HG03097 (cell line): ENCODE results near the gene ANXA10.

ENCODE experiments used
- ATAC-seq: cut with Tn5 transposase; IDR thresholded peaks from one replicate; pipeline ENCODE4 v1.9.1; 2021; ENCODE audit not compliant: unreplicated experiment, low FRiP score

Gene ANXA10

DNA sequence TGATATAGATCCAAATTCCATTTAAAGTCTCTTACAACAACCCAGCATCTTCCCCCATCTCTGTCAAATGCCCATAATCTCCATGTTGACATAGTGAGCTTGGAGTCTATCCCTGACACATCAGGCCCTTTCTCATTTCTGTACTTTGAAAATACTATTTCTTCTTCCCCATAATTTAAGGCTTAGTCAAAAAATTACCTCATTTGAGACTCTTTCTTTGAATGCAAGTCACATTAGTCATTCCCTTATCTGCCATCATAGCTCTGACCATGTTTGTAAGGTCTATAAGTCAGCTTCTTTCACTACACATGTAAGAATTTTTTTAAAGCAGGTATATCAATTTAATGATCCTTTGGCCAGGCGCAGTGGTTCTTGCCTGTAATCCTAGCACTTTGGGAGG lies 126.3 kb downstream of the ANXA10 start:
- no peak for ATAC-seq

DNA sequence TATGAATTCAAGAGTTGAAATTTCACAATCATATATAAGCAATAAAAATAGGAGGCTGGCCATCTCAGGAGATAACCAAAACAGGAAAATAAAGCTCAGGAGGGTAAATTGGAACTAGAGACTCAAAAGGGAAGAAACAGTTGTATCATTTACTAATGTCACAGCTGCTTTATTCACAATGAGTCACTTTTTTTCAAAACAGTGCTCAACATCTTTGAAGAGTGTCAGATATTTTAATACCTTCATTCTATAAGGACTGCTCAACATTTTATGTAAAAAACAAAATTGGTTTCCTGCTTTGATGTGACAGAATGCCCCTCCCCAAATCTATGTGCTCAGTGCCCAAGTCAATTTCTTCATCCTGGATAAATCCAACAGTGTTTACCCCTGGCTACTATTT lies 128.6 kb downstream of the ANXA10 start:
- ATAC-seq: no peak

DNA sequence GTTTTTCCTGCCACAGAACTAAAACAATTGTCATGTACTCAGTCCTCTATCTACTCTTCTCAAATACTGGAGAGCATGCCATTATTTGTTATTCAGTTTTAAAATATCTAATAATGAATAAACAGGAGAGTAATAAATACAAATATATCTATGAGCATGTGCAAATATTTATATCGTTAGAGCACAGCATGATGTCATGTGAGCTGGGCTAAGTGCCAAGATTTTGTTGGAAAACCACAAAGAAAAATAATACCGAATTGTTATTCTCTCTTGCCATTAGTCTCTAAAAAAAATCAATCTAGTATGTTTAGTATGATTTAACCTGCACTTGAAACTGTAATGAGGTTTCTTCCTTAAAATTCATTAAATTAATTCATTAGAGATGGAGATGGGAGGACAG lies 129.0 kb downstream of the ANXA10 start:
- ATAC-seq: no peak
